Measurements from ENCODE around the gene TRIM32. TPM values are rescaled to one million over a fixed set of nuclear protein-coding genes. Genes with fewer than 3 reads are reported as not detected.
A peak's percentile ranks its signal among the peaks of the same experiment; 100 is the strongest.

The TRIM32 gene
- total RNA-seq, 4 donors from 2014 or later = 12.4 to 35.7 (median 25.4) TPM

- Histone ChIP-seq H3K9me3 (no peaks in the 10 kb centered on the region), H3K4me1 (peaks cover 0 to 35% (median 5%) of the 10 kb centered on the region in 4 donors), H3K27me3 (no peaks in the 10 kb centered on the region), H3K36me3 (no peaks in the 10 kb centered on the region), H3K27ac (no peak overlapping the region), H3K4me3 (no peak overlapping the region)
- no peak for DNase-seq
- TF ChIP-seq POLR2A (IDR thresholded peaks at IDR 0.05) = no peak
- TF ChIP-seq, protein P1, sequence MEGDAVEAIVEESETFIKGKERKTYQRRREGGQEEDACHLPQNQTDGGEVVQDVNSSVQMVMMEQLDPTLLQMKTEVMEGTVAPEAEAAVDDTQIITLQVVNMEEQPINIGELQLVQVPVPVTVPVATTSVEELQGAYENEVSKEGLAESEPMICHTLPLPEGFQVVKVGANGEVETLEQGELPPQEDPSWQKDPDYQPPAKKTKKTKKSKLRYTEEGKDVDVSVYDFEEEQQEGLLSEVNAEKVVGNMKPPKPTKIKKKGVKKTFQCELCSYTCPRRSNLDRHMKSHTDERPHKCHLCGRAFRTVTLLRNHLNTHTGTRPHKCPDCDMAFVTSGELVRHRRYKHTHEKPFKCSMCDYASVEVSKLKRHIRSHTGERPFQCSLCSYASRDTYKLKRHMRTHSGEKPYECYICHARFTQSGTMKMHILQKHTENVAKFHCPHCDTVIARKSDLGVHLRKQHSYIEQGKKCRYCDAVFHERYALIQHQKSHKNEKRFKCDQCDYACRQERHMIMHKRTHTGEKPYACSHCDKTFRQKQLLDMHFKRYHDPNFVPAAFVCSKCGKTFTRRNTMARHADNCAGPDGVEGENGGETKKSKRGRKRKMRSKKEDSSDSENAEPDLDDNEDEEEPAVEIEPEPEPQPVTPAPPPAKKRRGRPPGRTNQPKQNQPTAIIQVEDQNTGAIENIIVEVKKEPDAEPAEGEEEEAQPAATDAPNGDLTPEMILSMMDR (IDR thresholded peaks at IDR 0.05) = no peak
These were observed 1.9 kb upstream of the TRIM32 start for GRCh38 chr9:116685166-116685565.

- DNase-seq = no peak
- Histone ChIP-seq H3K27me3 (no peaks in the 10 kb centered on the region), H3K27ac (peak overlapping the region in 2 of 4 donors; percentile 86 to 87), H3K4me1 (peaks cover 0 to 43% (median 5%) of the 10 kb centered on the region in 4 donors), H3K4me3 (peak overlapping the region in 3 of 4 donors; percentile 76 to 87 (median 87)), H3K36me3 (no peaks in the 10 kb centered on the region), H3K9me3 (no peaks in the 10 kb centered on the region)
- no peak for TF ChIP-seq POLR2A (IDR thresholded peaks at IDR 0.05)
- TF ChIP-seq, protein P1 (IDR thresholded peaks at IDR 0.05) = no peak
These were observed 970 bp upstream of the TRIM32 start for GRCh38 chr9:116686135-116686534.

DNA sequence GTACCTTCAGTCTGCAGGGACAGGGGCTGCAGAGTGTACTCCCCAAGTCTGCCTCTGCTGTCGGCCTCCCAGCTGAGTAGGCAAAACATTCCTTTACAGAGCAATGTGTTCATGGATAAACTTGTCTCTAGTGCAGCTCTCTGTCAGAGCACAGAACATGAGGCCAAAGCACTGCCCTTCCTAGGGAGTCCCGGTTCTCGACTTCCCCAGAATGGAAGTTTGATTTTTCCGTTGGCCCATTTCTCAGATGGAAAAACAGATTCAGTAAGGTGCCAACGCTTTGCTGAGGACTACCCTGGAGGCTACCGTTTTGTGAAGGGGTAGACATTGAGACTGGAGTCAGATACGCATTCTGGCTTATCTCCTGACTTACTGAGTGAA lies 422 bp upstream of the TRIM32 start:
- Histone ChIP-seq H3K27ac (peak overlapping the region; percentile 78 to 87 (median 86)), H3K36me3 (no peaks in the 10 kb centered on the region)
- DNase-seq = peak in 1 of 3 donors; percentile 44

GRCh38 chr9:116687754-116688135 lies 640 bp downstream of the TRIM32 start:
- TF ChIP-seq, protein P1 (IDR thresholded peaks at IDR 0.05) = no peak
- TF ChIP-seq POLR2A (IDR thresholded peaks at IDR 0.05) = no peak
- Histone ChIP-seq H3K36me3 (no peaks in the 10 kb centered on the region), H3K9me3 (no peaks in the 10 kb centered on the region), H3K4me1 (peaks cover 0 to 43% (median 8%) of the 10 kb centered on the region in 4 donors), H3K27ac (peak overlapping the region in 3 of 4 donors; percentile 78 to 87 (median 86)), H3K4me3 (peak overlapping the region; percentile 65 to 87 (median 82)), H3K27me3 (no peaks in the 10 kb centered on the region)
- no peak for DNase-seq

More for the DNA sequence above, 422 bp upstream of the TRIM32 start:
- TF ChIP-seq POLR2A (IDR thresholded peaks at IDR 0.05) = no peak
- TF ChIP-seq, protein P1 (IDR thresholded peaks at IDR 0.05) = no peak
- H3K27me3 ChIP-seq = no peaks in the 10 kb centered on the region
- no peaks in the 10 kb centered on the region for H3K9me3 ChIP-seq
- peak overlapping the region; percentile 65 to 87 (median 82) for H3K4me3 ChIP-seq
- H3K4me1 ChIP-seq = peaks cover 0 to 43% (median 5%) of the 10 kb centered on the region in 4 donors

GRCh38 chr9:116688806-116689485 lies 1.8 kb downstream of the TRIM32 start:
- no peak for TF ChIP-seq POLR2A (IDR thresholded peaks at IDR 0.05)
- TF ChIP-seq, protein P1 (IDR thresholded peaks at IDR 0.05) = no peak
- Histone ChIP-seq H3K9me3 (no peaks in the 10 kb centered on the region), H3K4me1 (peaks cover 0 to 43% (median 8%) of the 10 kb centered on the region in 4 donors), H3K4me3 (peak overlapping the region in 1 of 4 donors; percentile 87), H3K27ac (peak overlapping the region in 2 of 4 donors; percentile 41 to 51), H3K27me3 (no peaks in the 10 kb centered on the region), H3K36me3 (no peaks in the 10 kb centered on the region)
- no peak for DNase-seq

Measured in Peyer's patch (tissue), 4 donors.